NCI-H1436 (cell line): ENCODE measurements around the gene GATAD1.
"Not testable (repeated sequence)": the region's sequence is repeated elsewhere in the genome, so short reads cannot be mapped to it uniquely, and the experiment has no call there.

ENCODE experiments used
- DNase-seq: peaks from one replicate; lab custom pipeline; 2025; lab: John Stamatoyannopoulos, UW

Gene GATAD1

DNA sequence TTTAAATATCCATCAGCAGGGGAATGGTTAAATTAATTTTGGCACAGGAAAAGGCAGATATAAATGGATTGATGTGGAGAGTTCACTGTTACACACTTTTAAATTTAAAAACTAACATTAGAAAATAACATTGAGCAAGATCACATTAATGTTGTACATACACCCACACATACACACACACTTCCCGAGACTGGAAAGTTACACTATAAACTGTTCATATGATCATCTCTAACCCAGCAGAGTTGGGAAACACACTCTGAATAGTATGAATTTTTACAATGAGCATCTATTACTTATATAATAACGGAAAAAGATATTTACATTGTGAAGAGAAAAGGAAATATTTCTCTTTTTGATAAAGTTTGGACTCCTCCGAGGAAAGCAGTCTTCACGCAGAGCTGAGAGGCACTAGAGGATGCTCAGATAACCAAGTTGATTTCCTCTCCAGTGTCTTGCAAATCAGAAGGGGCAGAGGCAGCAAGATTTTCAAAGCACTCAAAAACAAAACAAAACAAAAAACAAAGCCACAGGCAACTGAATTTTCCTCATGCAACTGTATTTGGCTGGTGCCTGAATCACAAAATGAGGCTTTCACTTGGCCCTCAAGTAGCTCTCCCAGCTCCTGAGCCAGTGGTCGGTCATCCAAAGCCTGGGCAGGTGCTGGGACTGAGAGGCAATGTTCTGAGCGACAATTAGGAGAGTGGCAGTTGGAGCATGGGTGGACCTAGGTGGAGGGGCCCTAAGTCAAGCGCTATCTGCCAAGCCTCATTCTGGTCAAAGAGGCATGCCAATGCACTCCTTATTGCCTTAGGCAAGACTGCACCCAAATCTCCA lies 10.5 kb upstream of the GATAD1 start:
- no peak for DNase-seq

DNA sequence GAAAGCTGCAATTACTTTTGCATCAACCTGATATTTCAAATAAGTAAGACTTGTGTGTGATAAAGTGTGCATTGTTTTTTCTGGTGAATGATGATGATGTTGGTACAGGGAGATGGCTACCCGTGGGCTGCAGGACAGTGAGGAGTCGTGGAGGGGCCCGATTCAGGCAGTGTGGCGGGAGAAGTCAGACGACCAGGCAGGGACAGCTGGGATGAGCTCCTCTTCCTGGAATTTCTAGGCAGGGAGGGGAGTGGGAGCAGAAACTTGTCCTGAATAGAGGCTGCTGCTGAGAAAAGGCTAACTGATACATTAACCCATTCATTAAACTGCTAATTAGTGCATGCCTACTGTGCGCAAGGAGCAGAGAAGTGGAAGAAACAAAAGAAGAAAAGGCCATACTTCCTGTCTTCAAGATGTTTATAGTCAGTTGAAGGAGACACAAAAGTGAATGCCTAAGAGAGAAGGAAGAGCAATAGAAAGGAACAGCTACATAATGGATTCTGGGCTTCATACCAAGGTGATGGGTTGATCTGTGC lies 9.3 kb upstream of the GATAD1 start:
- no peak for DNase-seq

- DNase-seq = not testable (repeated sequence)
Measured at GRCh38 chr7:92442720-92443119, 4.6 kb upstream of the GATAD1 start.

DNA sequence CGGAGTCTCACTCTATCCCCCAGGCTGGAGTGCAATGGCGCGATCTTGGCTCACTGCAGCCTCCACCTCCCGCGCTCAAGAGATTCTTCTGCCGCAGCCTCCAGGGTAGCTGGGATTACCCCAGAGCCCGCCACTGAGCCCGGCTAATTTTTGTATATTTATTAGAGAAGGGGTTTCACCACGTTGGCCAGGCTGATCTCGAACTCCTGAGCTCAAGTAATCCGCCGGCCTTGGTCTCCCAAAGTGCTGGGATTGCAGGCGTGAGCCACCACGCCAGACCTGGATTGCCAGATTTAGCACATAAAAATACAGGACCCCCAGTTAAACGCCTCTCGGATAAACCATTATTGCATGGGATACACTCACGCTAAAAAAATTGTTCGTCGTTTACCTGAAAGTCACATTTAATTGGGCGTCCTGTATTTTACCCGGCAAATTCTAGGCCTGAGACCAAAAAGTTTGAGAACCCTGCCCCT lies 375 bp upstream of the GATAD1 start:
- no peak for DNase-seq

GRCh38 chr7:92448205-92448747 lies 994 bp downstream of the GATAD1 start:
- DNase-seq = no peak

- no peak for DNase-seq
Measured at GRCh38 chr7:92451645-92452044, 4.4 kb downstream of the GATAD1 start.

DNA sequence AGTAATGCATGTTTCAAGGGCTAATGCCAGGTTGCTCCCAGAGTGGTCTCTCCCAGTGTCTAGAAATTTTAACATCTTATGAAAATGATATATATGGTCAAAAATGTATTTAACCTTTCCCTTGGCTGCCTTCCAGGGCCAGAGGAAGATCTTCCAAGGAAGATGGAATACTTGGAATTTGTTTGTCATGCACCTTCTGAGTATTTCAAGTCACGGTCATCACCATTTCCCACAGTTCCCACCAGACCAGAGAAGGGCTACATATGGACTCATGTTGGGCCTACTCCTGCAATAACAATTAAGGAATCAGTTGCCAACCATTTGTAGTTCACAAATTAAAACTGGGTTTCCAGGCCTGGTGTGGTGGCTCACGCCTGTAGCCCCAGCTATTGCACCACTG lies 9.0 kb downstream of the GATAD1 start:
- no peak for DNase-seq

DNA sequence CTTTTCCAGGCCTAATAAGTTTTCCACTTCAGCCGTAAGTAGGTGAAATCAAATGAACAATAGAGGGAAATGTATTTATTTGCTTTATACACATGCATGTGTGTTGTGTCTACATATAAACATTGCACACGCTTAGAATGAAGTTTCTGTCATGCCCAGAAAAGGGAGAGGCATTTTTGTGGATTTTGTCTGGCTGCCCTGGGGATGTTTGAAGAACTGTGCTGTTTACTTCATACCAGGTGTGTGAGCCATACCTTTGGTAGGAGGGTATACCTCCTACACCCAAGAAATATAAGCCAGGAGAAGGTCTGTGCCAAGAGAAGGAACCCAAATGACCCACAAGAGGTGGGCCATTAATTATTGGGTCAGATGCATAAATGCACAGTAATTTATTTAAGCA lies 12.8 kb downstream of the GATAD1 start:
- DNase-seq = no peak

DNA sequence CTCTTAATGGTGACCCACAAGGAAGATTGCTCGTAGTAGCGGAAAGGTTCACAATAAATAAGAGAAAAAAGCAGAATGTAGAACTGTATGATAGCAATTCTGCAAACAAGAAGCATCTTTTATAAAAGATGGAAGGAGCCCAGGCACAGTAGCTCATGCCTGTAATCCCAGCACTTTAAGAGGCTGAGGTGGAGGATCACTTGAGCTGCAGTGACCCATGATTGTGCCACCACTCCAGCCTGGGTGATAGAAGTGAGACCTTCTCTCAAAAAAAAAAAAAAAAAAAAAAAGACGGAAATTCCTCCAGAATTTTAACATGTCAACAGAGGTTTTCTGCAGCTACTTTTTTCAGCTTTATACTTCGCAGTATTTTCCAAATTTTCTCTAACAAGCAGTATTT lies 13.2 kb downstream of the GATAD1 start:
- DNase-seq = no peak

GRCh38 chr7:92461027-92462003 lies 14.0 kb downstream of the GATAD1 start:
- DNase-seq = no peak

DNA sequence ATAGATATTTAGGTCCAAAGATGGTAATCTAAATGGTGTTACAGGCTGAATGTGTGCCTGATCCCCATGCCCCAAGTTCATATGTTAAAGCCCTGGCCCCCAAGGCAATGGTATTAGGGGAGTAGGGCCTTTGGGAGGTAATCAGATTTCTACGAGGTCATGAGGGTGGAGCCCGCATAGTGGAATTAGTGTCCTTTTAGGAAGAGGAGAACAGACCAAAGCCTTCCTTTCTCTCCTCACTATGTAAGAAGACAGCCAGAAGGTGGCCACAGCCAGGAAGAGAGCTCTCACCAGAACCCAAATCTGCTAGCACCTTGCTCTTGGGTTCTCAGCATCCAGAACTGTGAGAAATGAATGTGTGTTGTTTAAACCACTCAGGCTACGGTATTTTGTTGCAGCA lies 15.3 kb downstream of the GATAD1 start:
- DNase-seq = no peak

DNA sequence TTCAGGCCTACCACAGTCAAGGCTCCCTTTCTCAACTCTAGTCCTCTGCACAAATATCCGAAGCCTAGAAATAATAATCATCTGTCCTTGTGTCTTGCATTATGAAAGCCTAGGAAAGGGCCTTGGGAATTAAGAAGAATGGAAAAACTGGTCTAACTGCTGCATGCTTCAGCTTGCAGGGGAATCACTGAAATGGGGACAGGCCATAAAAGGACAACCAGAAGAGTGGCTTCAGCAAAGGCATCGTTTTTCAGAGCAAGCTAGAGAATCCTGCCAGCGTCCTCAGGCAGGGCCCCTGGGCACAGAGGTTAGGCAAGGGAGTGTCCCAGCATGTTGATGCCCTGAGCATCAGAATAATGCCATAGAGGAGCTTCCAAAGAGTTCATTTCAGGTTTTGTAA lies 17.2 kb downstream of the GATAD1 start:
- no peak for DNase-seq

DNA sequence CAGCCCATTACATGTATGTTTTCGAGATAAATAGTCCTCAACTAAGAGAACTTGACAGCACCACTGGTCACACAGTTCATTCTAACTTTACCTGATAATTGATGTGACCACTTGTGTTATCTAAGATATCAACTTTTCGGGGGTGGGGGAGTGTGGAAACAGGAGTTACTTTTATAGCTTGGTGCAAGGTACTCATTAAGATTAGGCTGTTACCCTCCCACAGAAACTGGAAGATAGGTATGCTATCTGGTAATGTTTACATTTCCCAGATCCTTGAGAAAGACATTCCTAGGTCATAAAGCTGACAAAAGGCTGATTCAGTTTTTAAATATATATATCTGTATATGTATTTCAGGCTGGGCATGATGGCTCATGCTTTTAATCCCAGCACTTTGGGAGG lies 19.4 kb downstream of the GATAD1 start:
- DNase-seq = no peak

- not testable (repeated sequence) for DNase-seq
Measured at GRCh38 chr7:92468589-92468988, 21.3 kb downstream of the GATAD1 start.

DNA sequence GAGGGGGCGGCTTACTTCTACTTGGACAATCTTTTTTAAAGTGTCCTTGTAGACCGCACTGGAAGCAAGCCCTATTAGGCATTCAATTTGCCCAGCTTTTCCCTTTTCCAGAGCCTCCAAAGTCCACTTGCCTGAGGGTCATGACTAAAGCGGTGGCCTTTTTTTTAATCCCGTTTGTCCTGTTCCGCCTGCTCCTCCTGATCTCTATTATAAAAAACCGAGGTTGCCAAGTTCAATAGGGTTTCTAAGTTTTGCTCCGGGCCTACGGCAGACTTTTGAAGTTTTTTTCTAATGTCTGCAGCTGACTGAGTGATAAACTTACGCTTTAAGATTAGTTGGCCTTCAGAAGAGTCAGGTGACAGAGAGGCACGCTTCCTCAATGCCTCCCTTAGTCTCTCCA lies 26.7 kb downstream of the GATAD1 start:
- not testable (repeated sequence) for DNase-seq

DNA sequence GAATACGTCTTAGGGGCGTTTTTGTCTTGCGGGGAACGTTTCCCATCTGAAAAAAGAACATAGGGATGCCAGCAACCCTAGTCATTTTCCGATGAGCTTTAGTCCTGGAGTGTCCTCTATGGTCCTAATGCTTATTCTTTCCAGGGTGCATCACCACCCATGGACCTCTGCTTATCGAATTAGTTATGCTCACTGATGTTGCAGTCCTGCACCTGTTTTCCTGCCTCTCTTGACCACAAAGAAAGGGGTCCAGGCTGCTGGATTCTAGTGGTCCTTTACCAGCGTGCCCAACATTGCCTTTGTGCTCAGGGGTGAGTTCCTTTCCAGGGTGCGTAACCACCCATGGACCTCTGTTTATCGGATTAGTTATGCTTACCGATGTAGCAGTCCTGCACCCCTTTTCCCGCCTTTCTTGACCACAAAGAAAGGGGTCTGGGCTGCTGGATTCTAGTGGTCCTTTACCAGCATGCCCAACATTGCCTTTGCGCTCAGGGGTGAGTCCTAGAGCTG lies 28.0 kb downstream of the GATAD1 start:
- DNase-seq = not testable (repeated sequence)

GRCh38 chr7:92475851-92476590 lies 28.7 kb downstream of the GATAD1 start:
- not testable (repeated sequence) for DNase-seq

GRCh38 chr7:92477681-92478080 lies 30.4 kb downstream of the GATAD1 start, which contains the start of gene ERVW-1:
Gene ERVW-1 (minus strand): TSS chr7:92477946. CDS start chr7:92470381, 7,565 bp downstream.
- DNase-seq = not testable (repeated sequence)

DNA sequence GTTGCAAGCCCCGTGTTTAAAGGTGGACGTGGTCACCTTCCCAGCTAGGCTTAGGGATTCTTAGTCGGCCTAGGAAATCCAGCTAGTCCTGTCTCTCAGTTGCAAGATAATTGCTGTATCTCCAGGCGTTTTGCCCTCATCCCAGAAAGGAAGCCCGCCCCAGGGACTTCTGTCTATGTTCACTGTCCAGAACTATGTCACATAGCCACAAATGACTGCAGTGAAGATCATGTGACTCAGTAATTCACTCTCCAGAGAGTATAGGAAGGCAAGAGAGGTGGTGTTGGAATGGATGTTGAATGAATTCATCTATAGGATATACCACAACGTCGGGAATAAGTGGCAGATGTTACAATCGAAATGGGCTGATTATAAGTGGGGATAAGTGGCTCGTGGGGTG lies 30.8 kb downstream of the GATAD1 start:
- no peak for DNase-seq

DNA sequence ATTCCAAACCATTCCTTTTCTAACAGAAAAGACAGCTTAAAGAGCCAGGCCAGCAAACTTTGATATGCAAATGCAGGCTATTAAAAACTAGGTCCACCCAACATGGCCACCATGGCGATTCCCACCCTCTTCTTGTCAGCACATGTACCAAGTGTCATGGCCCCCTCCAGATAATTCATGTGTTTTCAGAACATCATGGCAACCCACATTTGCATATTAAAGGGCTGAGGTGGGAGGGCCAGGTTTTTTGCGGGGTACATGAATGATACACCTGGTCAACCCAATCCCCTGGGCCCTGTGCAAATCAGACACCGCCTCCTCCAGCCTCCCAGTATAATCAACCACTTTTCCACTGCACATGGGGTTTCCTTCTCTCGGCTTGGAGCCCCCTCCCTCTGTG lies 31.4 kb downstream of the GATAD1 start:
- no peak for DNase-seq

DNA sequence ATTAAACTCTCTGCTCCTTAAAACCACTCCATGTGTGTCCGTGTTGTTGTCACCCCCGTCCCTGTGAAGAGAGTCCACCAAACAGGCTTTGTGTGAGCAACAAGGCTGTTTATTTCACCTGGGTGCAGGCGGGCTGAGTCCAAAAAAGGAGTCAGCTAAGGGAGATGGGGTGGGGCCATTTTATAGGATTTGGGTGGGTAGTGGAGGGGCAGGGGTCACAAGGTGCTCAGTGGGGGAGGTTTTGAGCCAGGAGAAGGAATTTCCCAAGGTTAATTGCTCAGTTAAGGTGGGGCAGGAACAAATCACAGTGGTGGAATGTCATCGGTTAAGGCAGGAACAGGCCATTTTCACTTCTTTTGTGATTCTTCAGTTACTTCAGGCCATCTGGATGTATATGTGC lies 31.9 kb downstream of the GATAD1 start:
- DNase-seq = not testable (repeated sequence)
